ENCODE measurements around the gene KLHL29.

DNA sequence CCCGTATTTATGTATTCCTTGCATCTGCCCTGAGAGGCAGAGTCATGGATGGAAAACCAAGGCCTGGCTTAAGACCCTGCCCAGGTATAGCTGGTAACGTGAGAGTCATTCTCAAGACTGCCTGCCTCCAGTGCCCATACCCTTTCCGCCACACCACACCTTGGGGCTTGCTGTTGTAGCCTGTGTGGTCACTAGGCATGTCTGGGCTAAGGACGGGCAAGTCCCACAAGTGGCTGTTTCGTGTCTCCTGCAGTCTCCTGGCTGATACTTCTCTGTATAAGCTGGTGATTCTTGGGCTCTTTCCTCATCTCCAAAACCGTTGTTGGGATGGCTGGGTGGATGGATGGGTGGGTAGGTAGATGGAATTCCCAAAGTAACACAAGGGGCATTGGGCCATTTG, 269.8 kb downstream of the KLHL29 start:
- TF ChIP-seq POLR2A (IDR thresholded peaks at IDR 0.05; ENCODE audit: low read depth, low read length) (no peak), TAF1 (IDR thresholded peaks at IDR 0.05; ENCODE audit: low read depth, low read length) (no peak), POLR2AphosphoS5 (IDR thresholded peaks at IDR 0.05; ENCODE audit: low read depth, low read length) (no peak)
